ENCODE measurements around the gene SORD.
"Not testable (repeated sequence)": the region's sequence is repeated elsewhere in the genome, so short reads cannot be mapped to it uniquely, and the experiment has no call there.

- TF ChIP-seq CTCF, POLR2A (IDR thresholded peaks at IDR 0.05): not testable (repeated sequence)
Measured at GRCh38 chr15:45001180-45001579, 21.8 kb upstream of the SORD start.
